H1 (cell line): Measurements from ENCODE around the gene GNA12. TPM values are rescaled to one million over a fixed set of nuclear protein-coding genes. Genes with fewer than 3 reads are reported as not detected.

ENCODE experiments used
- CTCF ChIA-PET: fragments of 300-600 bp; sonication (Branson Sonifier 250); formaldehyde crosslinking; loops from one replicate; lab custom pipeline; 2021; ENCODE audit not compliant: partially characterized antibody; lab: Charles Lee
- POLR2A ChIA-PET: fragments of 300-600 bp; sonication (Branson Sonifier 250); formaldehyde crosslinking; loops from one replicate; lab custom pipeline; 2021; ENCODE audit warnings: inconsistent platforms; ENCODE audit not compliant: partially characterized antibody; lab: Charles Lee
- DNase-seq, 2 experiments: peaks; one replicate each; pipeline versions ENCODE4 v3.0.0 to v3.0.0-alpha.2; 2010 to 2022; ENCODE audit warnings: low spot score in 2 of 2, low read depth in 1 of 2, mixed read lengths in 1 of 2
- FAIRE-seq: peaks from 2 replicates; lab custom pipeline; 2011; peaks lifted over from hg19 to GRCh38; lab: Jason Lieb, UNC
- H2AFZ ChIP-seq: 2 replicates; pipeline ENCODE4 v1.8.1; 2012; ENCODE audit warnings: low read length, inconsistent platforms
- H2AK5ac ChIP-seq: 2 replicates; pipeline ENCODE4 v1.6.1; 2013; ENCODE audit warnings: low read depth, low read length
- H2BK120ac ChIP-seq: replicated peaks from 2 replicates; pipeline ENCODE3; 2013; ENCODE audit warnings: low read depth, low read length, inconsistent platforms
- H2BK12ac ChIP-seq: 2 replicates; pipeline ENCODE4 v1.6.1; 2013; ENCODE audit warnings: low read depth, low read length
- H2BK15ac ChIP-seq: 2 replicates; pipeline ENCODE4 v1.6.1; 2013; ENCODE audit warnings: low read length
- H2BK20ac ChIP-seq: 2 replicates; pipeline ENCODE4 v1.6.1; 2013; ENCODE audit warnings: low read length
- H2BK5ac ChIP-seq: 2 replicates; pipeline ENCODE4 v1.6.1; 2013; ENCODE audit warnings: low read depth, low read length
- H3K14ac ChIP-seq: 2 replicates; pipeline ENCODE4 v1.6.1; 2013; ENCODE audit warnings: inconsistent platforms; ENCODE audit not compliant: insufficient read length
- H3K18ac ChIP-seq: 2 replicates; pipeline ENCODE4 v1.6.1; 2013; ENCODE audit warnings: low read length; ENCODE audit errors: extremely low read depth
- H3K23ac ChIP-seq: 2 replicates; pipeline ENCODE4 v1.6.1; 2013; ENCODE audit warnings: inconsistent platforms; ENCODE audit not compliant: insufficient read length
- H3K23me2 ChIP-seq: 2 replicates; pipeline ENCODE4 v1.6.1; 2013; ENCODE audit warnings: low read depth, low read length
- H3K27ac ChIP-seq: 2 replicates; pipeline ENCODE4 v1.6.1; 2011; ENCODE audit warnings: low read depth, low read length, inconsistent platforms
- H3K27me3 ChIP-seq, 4 experiments: replicated peaks in 1 of 4; 1 replicate in 1 of 4; 2 replicates in 3 of 4; pipeline versions ENCODE4 v1.6.1 to v1.8.1; 2011 to 2013; ENCODE audit warnings: low read length in 3 of 4, mild to moderate bottlenecking in 3 of 4, inconsistent platforms in 2 of 4, mixed read lengths in 2 of 4, moderate library complexity in 1 of 4; ENCODE audit not compliant: control insufficient read depth in 3 of 4, insufficient read depth in 3 of 4; ENCODE audit errors: extremely low read depth in 1 of 4
- H3K36me3 ChIP-seq, 4 experiments: 2 replicates each; pipeline versions ENCODE4 v1.6.1 to v1.8.1; 2011 to 2013; ENCODE audit warnings: mild to moderate bottlenecking in 4 of 4, low read length in 3 of 4, moderate library complexity in 2 of 4, control low read depth in 1 of 4, inconsistent platforms in 1 of 4; ENCODE audit not compliant: insufficient read depth in 4 of 4, control insufficient read depth in 2 of 4
- H3K4ac ChIP-seq: replicated peaks from 2 replicates; pipeline ENCODE3; 2013; ENCODE audit warnings: low read length, low read depth, mixed read lengths, inconsistent platforms; ENCODE audit not compliant: insufficient read length
- H3K4me1 ChIP-seq, 4 experiments: replicated peaks in 1 of 4; 1 replicate in 1 of 4; 2 replicates in 3 of 4; pipeline versions ENCODE4 v1.6.1 to v1.8.1; 2011 to 2013; ENCODE audit warnings: low read length in 3 of 4, inconsistent platforms in 2 of 4, mixed read lengths in 1 of 4; ENCODE audit not compliant: insufficient read depth in 4 of 4, control insufficient read depth in 3 of 4
- H3K4me2 ChIP-seq, 2 experiments: 2 replicates each; pipeline versions ENCODE4 v1.6.1 to v1.8.1; 2011 to 2013; ENCODE audit warnings: low read depth in 2 of 2, low read length in 2 of 2, control low read depth in 1 of 2, inconsistent platforms in 1 of 2, mild to moderate bottlenecking in 1 of 2; ENCODE audit not compliant: insufficient read depth in 1 of 2
- H3K4me3 ChIP-seq, 4 experiments: fragments of 200-600, 300-600 bp in 1 of 4; sonication (generic), shearing (Covaris generic), sonication (Bioruptor Twin) in 1 of 4; 2 replicates each; pipeline versions ENCODE4 v1.5.1 to v1.8.1; 2011 to 2016; ENCODE audit warnings: low read length in 4 of 4, low read depth in 3 of 4, control low read depth in 2 of 4, inconsistent platforms in 2 of 4, mild to moderate bottlenecking in 2 of 4, mixed read lengths in 1 of 4, moderate library complexity in 1 of 4; ENCODE audit not compliant: insufficient read depth in 2 of 4; ENCODE audit errors: extremely low read depth in 1 of 4
- H3K56ac ChIP-seq: replicated peaks from 2 replicates; pipeline ENCODE3; 2013; ENCODE audit warnings: low read depth, mild to moderate bottlenecking, mixed read lengths, low read length, inconsistent platforms; ENCODE audit not compliant: insufficient read length
- H3K79me1 ChIP-seq: 2 replicates; pipeline ENCODE4 v1.6.1; 2013; ENCODE audit warnings: low read depth, low read length, control low read depth
- H3K79me2 ChIP-seq, 2 experiments: 2 replicates each; pipeline versions ENCODE4 v1.6.1 to v1.8.1; 2012 to 2013; ENCODE audit warnings: low read length in 2 of 2, mild to moderate bottlenecking in 2 of 2, inconsistent platforms in 1 of 2; ENCODE audit not compliant: insufficient read depth in 2 of 2, control insufficient read depth in 1 of 2
- H3K9ac ChIP-seq, 4 experiments: replicated peaks in 1 of 4; 1 replicate in 1 of 4; 2 replicates in 3 of 4; pipeline versions ENCODE4 v1.6.1 to v1.8.1; 2011 to 2013; ENCODE audit warnings: low read depth in 3 of 4, low read length in 3 of 4, control low read depth in 2 of 4, mild to moderate bottlenecking in 2 of 4, moderate library complexity in 2 of 4, inconsistent platforms in 1 of 4; ENCODE audit errors: extremely low read depth in 1 of 4
- H3K9me3 ChIP-seq, 2 experiments: 2 replicates each; pipeline versions ENCODE4 v1.6.1 to v1.8.1; 2012 to 2013; ENCODE audit warnings: mild to moderate bottlenecking in 2 of 2, moderate library complexity in 2 of 2, control low read depth in 1 of 2, inconsistent platforms in 1 of 2, low read depth in 1 of 2, low read length in 1 of 2, mixed read lengths in 1 of 2; ENCODE audit not compliant: insufficient read depth in 2 of 2
- H4K20me1 ChIP-seq, 2 experiments: replicated peaks in 1 of 2; 2 replicates each; pipeline versions ENCODE3 to v1.8.1; 2011 to 2013; ENCODE audit warnings: inconsistent platforms in 2 of 2, low read length in 2 of 2, mild to moderate bottlenecking in 1 of 2; ENCODE audit not compliant: insufficient read depth in 2 of 2, control insufficient read depth in 1 of 2
- H4K5ac ChIP-seq: 2 replicates; pipeline ENCODE4 v1.6.1; 2013; ENCODE audit warnings: low read length, low read depth, mixed read lengths, inconsistent platforms; ENCODE audit not compliant: insufficient read length
- H4K8ac ChIP-seq: 2 replicates; pipeline ENCODE4 v1.8.0; 2013; ENCODE audit warnings: mild to moderate bottlenecking, moderate library complexity, low read length, inconsistent platforms; ENCODE audit not compliant: insufficient read depth; ENCODE audit errors: extremely low read depth
- H4K91ac ChIP-seq: replicated peaks from 2 replicates; pipeline ENCODE3; 2013; ENCODE audit warnings: low read length, mixed read lengths, inconsistent platforms; ENCODE audit not compliant: insufficient read length
- CHD2 ChIP-seq: IDR thresholded peaks from 2 replicates; pipeline ENCODE4 v1.6.1; 2012; ENCODE audit warnings: low read length, improper control_type of control experiment
- JUND ChIP-seq: IDR thresholded peaks from 2 replicates; pipeline ENCODE4 v1.6.1; 2011; ENCODE audit warnings: mild to moderate bottlenecking, improper control_type of control experiment, low read length
- RBBP5 ChIP-seq: IDR thresholded peaks from 2 replicates; pipeline ENCODE4 v1.7.1; 2012; ENCODE audit warnings: low read depth, mild to moderate bottlenecking, inconsistent platforms, low read length, moderate library complexity, borderline replicate concordance
- RFX5 ChIP-seq: IDR thresholded peaks from 2 replicates; pipeline ENCODE4 v1.6.1; 2011; ENCODE audit warnings: low read depth, low read length, improper control_type of control experiment, borderline replicate concordance
- RNF2 ChIP-seq: fragments of 200-900, 300-1000 bp; sonication (generic); IDR thresholded peaks from 2 replicates; pipeline ENCODE4 v1.7.1; 2016; ENCODE audit warnings: borderline replicate concordance, low read depth, mild to moderate bottlenecking, antibody characterized with exemption, low read length; ENCODE audit not compliant: poor library complexity, severe bottlenecking; ENCODE audit errors: missing control alignments
- SAP30 ChIP-seq: fragments of 300-600 bp; sonication (generic); IDR thresholded peaks from 2 replicates; pipeline ENCODE4 v1.7.1; 2012; ENCODE audit warnings: low read length, moderate library complexity, mild to moderate bottlenecking, inconsistent platforms; ENCODE audit not compliant: insufficient read depth, insufficient replicate concordance
- SP1 ChIP-seq: IDR thresholded peaks from 2 replicates; pipeline ENCODE4 v1.6.1; 2011; ENCODE audit warnings: low read depth, low read length
- SRF ChIP-seq: IDR thresholded peaks from 2 replicates; pipeline ENCODE4 v1.6.1; 2011; ENCODE audit warnings: mild to moderate bottlenecking, low read depth, low read length, moderate library complexity
- TBP ChIP-seq: IDR thresholded peaks from 2 replicates; pipeline ENCODE4 v1.6.1; 2011; ENCODE audit warnings: low read depth, low read length, improper control_type of control experiment
- ZNF274 ChIP-seq: IDR thresholded peaks from 2 replicates; pipeline ENCODE4 v1.7.0; 2012; ENCODE audit warnings: low read length, borderline replicate concordance; ENCODE audit errors: extremely low read depth
- WGBS, 2 experiments: shearing (Covaris generic) in 1 of 2; methylation state at CpG; one replicate each; pipeline versions ENCODE4 v1.1.6 to v1.1.7; 2013 to 2015; ENCODE audit warnings: low lambda C conversion rate in 2 of 2, mixed read lengths in 2 of 2, inconsistent platforms in 1 of 2, low coverage in 1 of 2, missing lambda C conversion rate in 1 of 2; ENCODE audit not compliant: insufficient replicate concordance in 2 of 2, insufficient coverage in 1 of 2, insufficient read length in 1 of 2; ENCODE audit errors: extremely low coverage in 1 of 2, missing lambda C conversion rate in 1 of 2; 5-methylcytosine and 5-hydroxymethylcytosine counted together
- polyA plus RNA-seq, 7 experiments: library from polyadenylated mRNA; depleted of rRNA in 3 of 7; stranded (reverse) in 5 of 7; unstranded in 2 of 7; fragments of >200 nt in 5 of 7; fragments of 200-250 nt in 2 of 7; gene quantifications; 1 replicate in 5 of 7; 2 replicates in 1 of 7; 4 replicates in 1 of 7; pipeline versions ENCODE4 v1.2.1 to v1.2.3, GENCODE V29; 2011 to 2013; ENCODE audit warnings: missing spikeins in 2 of 7, mixed read lengths in 2 of 7
- total RNA-seq: library from RNA; stranded (reverse); fragmentation: NEBNext Ultra II Directional; extraction: Animal tissue kit (Norgen Biotek cat#: 25700); gene quantifications from 2 replicates; pipeline ENCODE4 v1.2.1, GENCODE V29; 2021

GNA12 gene
- total and polyA plus RNA-seq, 2 of the 8 experiments (the other 6 are each of a cell fraction or from before 2014, with no cell fraction given), result 96.5 to 109 TPM

DNA sequence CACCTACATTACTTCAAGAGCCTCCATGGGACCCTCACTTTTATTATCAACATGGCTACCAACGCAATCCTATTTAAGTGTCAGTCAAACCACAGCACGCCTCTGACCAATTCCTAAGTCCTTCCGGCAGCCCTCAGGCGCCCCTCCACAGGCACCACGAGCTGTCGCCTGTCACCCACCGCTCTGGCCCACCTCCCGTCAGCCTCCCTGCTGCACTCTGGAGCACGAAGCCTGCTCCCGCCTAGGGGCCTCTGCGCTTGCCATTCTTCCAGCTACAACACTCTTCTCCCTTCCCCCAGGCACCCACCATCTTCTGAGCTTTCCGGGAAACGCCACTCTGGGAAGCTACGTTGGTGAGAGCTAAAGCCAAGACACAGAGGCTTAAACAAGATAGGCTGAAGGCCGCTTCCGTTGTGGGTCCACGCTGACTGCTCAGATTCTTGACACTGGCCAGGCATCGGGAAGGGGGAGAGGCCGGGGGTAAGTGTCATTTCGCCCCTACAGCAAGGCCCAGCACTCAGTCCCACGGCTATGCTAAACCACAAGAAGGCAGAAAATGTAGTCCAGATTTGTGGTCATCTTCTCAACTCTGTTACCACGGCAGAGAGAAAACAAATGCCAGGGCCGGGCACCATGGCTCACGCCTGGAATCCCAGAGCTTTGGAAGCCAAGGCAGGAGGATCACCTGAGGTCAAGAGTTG is 56.7 kb downstream of the GNA12 start:
- H3K4ac ChIP-seq, result no peak overlapping the region
- no peaks in the 10 kb centered on the region for H3K9me3 ChIP-seq
- H2BK15ac ChIP-seq, result no peak overlapping the region
- no peak overlapping the region for H2AFZ ChIP-seq
- no peak overlapping the region for H3K23ac ChIP-seq
- no peak overlapping the region for H4K91ac ChIP-seq
- WGBS, 2 experiments, result 90% methylated on average over 24 of the region's 24 CpGs; no CpG with 5 or more reads in 1 of the 2 experiments
- no peak for FAIRE-seq
- H3K4me1 ChIP-seq, result no peaks in the 10 kb centered on the region
- no peaks in the 10 kb centered on the region for H3K23me2 ChIP-seq
- H3K79me2 ChIP-seq, result peaks cover 0 to 76% of the 10 kb centered on the region in 2 experiments; a peak in 2 of 4 replicates
- ChIA-PET POLR2A (interaction anchor here (0.6 to 1.9 kb wide), 3 partner anchors 10 to 29 kb away, joined by 3 to 5 read pairs (median 4); no protein-coding TSS in a partner anchor), CTCF (interaction anchor here (0.7 to 2.6 kb wide), 12 partner anchors 9 to 302 kb away, joined by 3 to 7 read pairs (median 4); no protein-coding TSS in a partner anchor)
- no peak overlapping the region for H3K56ac ChIP-seq
- peaks cover 12% of the 10 kb centered on the region; the same call in 1 of the 2 replicates for H3K79me1 ChIP-seq
- H3K14ac ChIP-seq, result no peak overlapping the region
- no peak overlapping the region for H3K27ac ChIP-seq
- H2BK20ac ChIP-seq, result no peak overlapping the region
- no peak overlapping the region for H3K4me3 ChIP-seq
- peak overlapping the region; percentile 77 for H4K8ac ChIP-seq
- H2BK5ac ChIP-seq, result no peak overlapping the region
- H2AK5ac ChIP-seq, result no peak overlapping the region
- no peak overlapping the region for H2BK12ac ChIP-seq
- H2BK120ac ChIP-seq, result no peak overlapping the region
- no peak overlapping the region for H3K4me2 ChIP-seq
- H3K36me3 ChIP-seq, result peaks cover 7 to 18% (median 11%) of the 10 kb centered on the region in 4 experiments; a peak in 7 of 8 replicates
- H3K18ac ChIP-seq, result no peak overlapping the region
- no peak for DNase-seq
- no peak overlapping the region for H4K5ac ChIP-seq
- H3K9ac ChIP-seq, result no peak overlapping the region
- no peaks in the 10 kb centered on the region for H3K27me3 ChIP-seq
- peaks cover 8 to 11% of the 10 kb centered on the region in 2 experiments for H4K20me1 ChIP-seq
- TF ChIP-seq SRF (no peak), TBP (no peak), RNF2 (no peak), ZNF274 (no peak), SAP30 (no peak), JUND (no peak), CHD2 (no peak), SP1 (no peak), RBBP5 (no peak), RFX5 (no peak)
